GM18867 (cell line): ENCODE data around the gene TSHZ2.
"Not testable (repeated sequence)": the region's sequence is repeated elsewhere in the genome, so short reads cannot be mapped to it uniquely, and the experiment has no call there.

Source experiments
- ATAC-seq: cut with Tn5 transposase; IDR thresholded peaks from one replicate; pipeline ENCODE4 v1.9.1; 2021; ENCODE audit warnings: mild to moderate bottlenecking, moderate library complexity; ENCODE audit not compliant: unreplicated experiment

The TSHZ2 gene

DNA sequence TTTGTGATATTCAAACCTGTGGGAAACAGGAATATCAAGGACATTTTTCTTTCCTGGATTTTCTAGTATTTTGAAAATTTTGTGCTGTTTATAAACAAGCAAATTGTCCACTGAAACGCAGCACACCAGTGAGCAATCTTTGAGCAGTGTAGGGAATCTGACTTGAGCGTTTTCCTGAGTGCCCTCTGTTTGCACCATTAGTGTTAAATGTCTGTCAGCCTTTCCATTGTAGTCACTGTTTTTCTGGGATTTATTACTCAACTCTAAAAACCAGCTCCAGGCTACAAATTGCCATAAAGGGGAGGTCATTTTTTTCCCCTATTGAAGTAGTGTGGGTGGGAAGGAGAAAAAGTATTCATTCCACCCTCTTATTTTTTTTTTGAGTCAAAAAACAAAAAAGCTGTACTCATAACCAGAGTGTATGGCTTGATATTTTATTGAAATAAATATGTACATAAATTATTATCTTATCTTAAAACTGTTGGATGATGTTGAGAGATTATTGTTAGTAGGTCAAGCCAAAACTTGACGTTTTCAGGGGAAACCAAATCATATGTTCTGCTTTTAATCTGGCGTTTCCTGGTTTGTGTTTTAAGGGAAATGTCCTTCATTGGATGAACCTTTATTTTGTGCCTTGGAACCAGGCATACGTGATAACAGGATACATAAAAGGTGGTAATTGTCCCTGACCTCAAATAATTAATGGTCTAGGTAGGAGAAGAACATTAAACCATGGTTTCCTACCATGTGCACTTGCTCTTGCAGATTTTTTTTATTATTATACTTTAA, 51.8 kb downstream of the TSHZ2 start:
- ATAC-seq, result no peak

DNA sequence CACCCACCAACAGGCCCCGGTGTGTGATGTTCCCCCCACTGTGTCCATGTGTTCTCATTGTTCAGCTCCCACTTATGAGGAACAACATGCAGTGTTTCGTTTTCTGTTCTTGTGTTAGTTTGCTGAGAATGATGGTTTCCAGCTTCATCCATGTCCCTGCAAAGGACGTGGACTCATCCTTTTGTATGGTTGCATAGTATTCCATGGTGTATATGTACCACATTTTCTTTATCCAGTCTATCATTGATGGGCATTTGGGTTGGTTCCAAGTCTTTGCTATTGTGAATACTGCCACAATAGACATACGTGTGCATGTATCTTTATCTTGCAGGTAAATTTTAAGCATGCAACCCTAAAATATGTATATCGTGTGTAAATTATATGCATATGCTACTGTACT, 52.5 kb downstream of the TSHZ2 start:
- ATAC-seq, result not testable (repeated sequence)

DNA sequence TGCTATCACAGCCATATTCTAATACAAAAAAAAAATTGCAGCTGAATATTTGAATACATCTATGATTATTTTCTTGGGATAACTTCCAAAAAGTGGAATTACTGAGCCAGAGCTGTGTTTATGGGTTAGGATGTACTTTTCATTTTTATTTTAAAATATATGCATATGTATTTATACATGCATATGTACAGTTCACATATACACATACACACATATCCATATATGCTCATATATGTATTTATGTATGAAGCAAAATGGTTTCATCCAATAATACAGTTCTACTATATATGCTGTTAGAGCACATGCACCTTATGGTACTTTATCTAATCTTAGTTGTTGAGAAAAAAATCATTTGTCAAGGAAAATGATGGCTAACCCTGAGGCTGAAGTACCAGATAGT, 54.9 kb downstream of the TSHZ2 start:
- ATAC-seq, result no peak

DNA sequence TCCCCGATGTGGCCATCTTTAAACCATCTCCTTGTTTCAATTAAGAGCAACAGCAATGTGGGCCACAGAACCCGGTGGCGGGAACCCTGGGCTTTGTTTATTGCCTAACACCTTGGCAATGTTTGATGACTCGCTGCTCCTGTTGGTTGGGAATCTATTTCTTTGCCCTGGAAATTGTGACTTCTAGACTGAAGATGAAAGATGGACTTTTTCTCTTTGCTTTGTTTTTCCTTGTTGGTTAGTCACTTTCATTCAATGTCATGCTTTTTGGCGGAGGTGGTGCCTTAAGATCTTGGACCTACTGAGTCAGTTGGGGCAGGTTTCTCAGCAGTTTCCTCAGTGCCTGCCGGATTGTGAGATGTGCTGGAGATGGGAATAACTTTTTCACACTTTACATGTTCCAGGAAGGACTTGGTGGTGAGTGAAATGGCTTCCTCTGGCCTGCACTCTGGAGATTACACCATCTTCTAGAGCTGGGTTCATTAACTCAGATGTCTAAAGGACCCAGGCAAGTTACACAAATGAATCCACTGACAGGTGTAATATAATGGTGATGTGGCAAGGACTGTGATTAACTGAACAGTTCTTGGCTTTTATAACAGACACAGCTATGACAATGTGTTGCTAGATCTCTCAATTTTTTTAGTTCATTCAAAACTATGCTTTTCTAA, 56.3 kb downstream of the TSHZ2 start:
- no peak for ATAC-seq

DNA sequence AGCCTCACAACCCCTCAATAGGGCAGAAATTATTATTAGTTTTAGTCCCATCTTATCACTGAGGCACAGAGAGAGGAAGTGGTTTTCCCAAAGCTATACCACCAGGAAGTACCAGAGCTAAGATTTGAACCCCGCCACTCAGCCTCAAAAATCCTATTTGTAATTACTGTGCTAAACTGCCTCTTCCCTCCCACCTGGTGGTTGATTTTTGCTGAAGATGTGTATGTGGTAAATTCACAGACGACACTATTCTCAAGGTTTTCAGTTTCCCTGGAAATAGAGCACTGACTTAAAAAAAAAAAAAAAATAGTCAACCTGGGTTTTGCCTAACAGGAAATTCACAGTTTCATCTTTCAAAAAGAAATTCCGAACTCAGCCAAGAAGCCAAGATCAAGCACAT, 57.9 kb downstream of the TSHZ2 start:
- no peak for ATAC-seq

DNA sequence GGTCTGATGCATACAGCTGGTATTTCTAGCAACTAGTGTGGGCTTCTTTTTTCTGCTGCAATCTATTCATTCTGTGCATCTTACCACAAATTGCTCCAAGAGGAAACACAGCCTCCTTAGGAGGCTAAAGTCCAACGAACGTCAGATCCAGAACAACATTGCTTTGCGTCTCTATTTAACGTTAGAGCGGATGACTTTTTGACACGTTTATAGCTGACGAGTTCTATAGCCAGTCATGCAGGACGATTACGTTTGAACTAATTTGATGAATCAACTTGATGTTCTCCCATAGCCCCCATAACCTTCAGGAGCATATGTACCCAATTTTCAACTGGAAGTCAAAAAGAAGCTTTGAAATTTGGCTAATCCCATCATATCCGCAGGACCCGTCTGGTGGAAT, 59.9 kb downstream of the TSHZ2 start:
- no peak for ATAC-seq

DNA sequence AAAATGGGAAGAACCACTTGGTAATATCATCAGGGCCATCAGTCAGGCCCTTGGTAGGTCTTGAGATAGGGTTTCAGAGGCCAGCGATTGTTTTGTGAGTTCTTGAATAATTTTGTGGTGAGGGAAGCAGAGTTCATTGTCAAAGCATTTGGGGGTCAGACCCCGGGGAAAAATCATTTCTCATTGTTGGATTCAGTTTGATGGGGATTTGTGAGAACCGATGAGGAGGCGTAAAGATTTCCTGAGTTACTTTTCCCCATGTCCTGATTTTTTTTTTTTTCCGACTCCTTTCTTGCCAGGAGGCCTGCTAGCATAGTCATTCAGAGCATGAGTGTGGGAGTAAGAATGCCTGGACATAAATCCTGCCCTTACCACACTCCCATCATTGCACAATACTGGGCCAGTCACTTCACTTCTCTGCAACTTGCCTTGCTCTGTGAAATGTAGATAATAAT, 60.3 kb downstream of the TSHZ2 start:
- no peak for ATAC-seq

DNA sequence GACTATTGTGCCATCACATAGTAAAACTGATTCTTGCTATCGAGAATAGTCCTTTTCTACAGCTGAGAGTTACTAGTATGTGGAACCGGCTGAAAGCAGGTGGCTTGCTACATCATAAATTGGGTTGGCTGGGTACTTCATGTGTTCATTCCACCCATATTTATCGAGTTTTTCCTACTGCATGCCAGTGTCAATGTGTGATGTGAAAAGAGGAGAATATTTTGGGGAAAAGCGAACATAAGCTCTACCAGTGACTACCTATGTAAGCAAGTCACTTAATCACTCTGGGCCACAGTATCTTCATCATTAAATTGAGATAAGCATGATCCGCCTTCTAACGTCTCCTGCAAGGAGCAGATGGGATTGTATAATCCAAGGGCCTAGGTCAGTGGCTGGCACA, 61.0 kb downstream of the TSHZ2 start:
- no peak for ATAC-seq

DNA sequence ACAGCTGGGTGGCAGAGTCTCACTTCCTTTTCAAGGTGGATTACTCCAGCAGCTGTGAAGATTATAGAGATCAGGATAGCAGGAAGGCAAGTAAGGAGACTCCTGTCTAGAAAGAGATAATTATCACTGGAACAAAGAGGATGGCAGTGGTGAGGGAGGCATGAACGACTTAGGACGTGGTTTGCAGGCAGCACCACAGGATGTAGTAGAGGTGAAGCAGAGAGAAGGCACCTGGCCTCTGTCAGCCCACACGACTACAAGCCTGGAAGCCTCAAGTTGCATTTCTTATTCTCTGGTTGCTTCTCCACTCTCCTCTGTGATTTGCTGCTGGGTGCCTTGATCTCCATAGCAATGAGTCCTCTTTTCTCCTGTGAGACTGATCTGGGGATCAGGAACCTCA, 62.7 kb downstream of the TSHZ2 start:
- ATAC-seq, result no peak

DNA sequence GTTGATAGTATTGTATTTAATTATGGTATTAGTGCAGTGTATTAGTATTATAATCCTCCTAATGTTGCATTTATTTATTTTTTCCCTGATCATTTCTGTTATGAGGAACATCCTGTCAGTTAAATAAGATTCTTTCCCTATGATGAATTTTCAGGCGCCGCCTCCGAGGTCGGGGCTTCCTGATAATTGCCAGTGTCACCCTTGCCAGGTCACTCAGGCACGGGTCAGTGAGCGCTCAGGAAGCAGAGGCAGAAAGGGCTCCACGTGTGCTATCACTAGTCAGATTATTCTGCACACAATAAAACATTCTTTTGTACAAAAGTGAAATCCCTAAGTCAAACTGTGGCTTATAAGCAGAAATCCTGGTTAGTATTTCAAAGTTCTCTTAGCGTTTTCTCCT, 64.8 kb downstream of the TSHZ2 start:
- ATAC-seq, result no peak

DNA sequence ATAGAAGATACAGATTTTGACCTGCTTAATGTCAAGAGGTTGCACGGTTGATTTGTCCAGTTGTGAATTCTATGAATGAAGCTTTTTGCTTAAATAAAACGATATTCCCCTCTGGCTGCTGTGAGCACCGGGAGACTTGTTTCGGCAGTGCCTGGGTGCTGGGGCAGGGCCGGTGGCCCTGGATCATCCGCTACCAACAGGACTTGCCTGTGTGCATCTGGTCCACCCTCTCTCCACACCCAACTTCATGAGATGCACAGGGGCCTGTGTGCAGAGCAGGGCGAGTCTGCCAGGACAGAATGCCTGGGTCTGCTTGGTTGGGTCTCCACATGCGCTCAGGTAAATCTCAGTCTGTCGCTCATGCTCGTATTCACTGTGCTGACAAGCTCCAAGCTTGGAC, 65.5 kb downstream of the TSHZ2 start:
- ATAC-seq, result no peak

DNA sequence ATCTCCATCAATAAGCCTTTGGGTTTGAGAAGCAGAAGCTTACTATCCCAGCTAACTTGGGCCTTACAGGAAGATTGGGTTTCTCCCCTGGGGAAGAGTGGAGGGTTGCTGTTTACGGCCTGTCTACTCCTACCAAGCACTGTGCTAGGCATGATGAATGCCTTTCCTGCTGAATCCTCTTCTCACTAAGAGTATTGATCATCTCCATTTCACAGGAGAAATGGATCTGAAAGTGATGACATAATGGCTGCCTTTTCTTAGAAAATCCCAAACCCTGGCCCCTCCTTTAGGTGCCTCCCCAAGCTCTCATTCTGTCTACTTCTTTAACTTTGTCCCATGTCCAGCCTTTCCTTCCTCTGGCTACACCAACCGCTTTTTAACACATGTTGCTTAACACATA, 66.1 kb downstream of the TSHZ2 start:
- no peak for ATAC-seq

DNA sequence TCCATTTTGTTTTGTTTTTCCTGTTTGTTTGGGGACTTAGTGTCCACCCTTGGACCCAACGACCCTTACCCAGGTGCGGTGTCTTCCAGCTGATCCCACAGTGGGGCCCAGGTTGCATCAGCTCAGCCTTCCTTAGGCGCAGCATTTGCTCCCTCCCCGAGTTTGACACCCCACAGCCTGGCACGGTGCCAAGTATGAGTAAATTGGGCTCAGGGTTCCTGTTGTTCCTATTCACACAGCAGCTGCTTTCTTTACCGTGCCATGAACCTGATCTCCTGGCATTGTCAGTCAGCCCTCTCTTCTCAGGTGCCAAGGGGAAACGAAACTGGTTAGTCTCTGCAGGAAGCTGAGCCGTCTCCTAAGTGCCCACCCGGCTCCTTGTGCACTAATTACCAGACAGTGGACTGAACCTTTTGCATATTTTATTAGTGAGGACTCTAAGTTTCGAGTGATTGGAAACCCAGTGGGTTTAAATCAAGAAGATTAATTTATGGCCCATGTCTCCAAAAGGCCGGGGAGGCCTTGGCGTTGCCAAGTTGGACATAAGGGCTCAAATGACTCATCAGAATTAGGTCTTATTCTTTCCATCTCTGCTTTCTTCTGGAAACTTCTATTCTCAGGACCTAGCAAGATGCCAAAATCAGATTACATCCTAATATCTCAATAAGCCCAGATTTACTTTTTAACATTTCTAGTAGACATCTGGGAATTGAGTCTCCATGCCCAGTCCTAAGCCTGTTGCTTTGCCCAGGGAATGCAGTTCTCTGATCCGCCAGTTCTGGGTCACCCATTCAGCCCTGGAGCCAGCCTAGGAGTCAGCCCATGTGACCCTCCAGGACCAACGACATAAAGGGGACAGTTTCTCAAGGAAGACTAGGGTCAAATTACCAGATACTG, 68.8 kb downstream of the TSHZ2 start:
- ATAC-seq, result no peak

DNA sequence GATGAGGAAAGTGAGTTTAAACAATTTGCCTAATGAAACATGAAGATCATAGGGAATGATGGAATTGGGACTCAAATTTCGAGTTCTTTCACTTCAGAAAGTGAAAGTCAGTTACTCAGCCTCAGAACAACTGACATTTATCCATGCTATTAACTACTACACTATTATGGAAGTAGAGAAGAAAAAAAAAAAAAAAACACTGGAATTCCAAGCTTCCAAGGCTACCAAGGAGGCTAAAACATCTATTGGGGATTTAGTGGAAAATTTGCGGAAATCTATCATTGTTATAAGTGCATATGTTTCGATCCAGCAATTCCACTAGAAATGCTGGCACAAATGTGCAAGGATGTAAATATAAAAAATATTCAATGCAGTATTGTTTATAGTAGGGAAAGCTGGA, 70.4 kb downstream of the TSHZ2 start:
- ATAC-seq, result no peak

DNA sequence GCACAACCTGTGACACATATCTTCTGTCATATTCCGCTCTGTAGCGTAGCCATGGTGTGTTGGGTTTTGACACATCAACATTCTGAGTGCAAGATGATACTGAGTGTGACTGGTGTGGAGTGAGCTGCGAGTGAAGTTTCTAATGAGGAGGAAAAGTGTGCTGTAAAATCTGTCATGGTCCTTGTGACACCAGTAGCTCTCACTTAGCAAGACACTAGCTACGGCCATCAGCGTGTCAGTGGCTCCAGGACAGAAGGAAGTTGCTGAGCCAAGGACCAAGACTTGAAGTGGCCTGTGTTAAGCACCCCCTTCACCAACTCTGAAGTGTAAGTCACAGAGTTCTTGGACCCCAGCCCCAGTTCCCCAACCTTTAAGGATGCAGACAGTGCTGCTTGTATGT, 72.1 kb downstream of the TSHZ2 start:
- no peak for ATAC-seq

DNA sequence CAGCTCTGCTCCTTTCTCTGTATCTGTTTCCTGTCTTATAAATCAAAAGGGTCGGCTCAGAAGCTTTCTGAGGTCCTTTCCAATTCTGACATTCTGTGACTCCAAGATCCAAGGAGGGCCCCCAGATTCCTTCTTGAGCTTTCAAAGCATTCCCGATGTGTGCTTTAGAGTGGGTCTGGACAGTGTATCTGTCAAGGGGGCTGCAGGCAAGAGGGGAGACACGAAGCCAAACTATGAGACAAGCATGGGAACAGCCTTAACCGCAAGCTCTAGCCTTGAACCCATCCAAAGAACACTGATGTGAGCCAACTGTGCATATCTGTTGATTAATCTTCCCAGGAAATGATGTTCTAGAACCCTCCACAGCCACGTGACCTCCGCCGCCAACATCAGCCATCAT, 73.8 kb downstream of the TSHZ2 start:
- no peak for ATAC-seq

DNA sequence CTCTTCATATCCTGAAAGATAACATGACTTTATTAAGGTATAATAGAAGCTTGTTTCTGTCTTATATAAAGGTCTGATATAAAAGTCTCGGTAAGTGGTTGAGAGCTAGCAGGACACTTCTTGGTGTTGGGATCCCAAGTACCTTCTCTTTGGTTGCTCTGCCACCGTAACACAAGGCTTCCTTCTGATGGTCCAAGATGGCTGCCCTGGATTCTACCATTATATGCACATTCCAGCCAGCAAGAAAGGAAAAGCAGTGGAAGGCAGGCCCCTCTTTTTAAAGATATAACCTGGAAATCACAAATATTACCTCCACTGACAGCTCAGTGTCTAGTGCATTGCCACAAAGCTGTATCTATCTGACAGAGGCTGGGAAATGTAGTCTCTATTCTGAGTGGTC, 75.0 kb downstream of the TSHZ2 start:
- no peak for ATAC-seq

DNA sequence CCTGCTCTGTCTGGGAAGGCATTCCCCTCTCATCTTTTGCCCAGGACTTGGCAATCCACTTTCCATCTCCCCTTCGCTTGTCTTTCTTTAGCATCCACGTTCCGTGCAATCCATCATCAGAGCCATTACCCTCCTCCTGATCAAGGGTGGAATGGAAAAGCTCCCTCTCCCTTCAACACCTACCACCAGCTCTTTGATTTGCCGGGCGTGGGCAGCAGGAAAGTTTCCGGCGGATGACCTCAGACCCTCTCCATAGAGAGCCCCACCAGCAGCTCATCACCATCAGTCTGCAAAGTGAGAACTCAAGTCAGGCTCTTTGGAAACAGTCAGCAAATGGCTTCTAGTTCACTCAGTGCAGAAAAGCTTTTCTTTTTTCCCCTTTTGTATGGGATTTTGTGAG, 76.2 kb downstream of the TSHZ2 start:
- no peak for ATAC-seq

DNA sequence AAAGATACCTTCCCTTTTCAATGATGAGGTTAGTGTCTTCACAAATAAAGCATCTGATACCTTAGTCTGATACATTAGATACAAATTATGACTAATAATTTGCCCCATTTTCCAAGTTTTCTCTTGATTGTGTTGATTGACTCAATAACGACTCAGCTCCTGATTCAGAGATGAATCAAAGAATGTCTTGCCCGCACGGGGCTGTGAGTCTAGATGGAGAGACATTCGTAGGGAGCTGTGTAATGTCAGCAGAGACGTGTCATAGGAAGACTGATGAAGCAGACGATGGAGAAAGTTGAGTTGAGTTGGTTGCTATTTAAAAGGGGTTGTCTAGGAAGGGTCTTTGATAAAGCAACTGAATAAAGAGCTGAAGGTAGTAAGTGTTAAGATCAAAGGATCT, 78.2 kb downstream of the TSHZ2 start:
- ATAC-seq, result no peak

DNA sequence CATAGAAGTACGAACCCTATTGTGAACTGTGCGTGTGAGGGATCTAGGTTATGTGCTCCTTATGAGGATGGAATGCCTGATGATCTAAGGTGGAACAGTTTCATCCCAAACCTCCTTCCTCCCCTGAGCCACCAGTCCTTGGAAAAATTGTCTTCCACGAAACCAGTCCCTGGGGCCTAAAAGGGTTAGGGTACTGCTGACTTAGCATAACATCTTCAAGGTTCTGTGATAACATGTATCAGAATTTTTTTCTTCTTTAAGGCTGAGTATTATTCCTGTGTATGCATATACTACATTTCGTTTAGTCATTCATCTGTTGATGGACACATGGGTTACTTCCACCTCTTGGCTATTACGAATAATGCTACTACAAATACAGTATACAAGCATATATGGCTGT, 80.2 kb downstream of the TSHZ2 start:
- ATAC-seq, result no peak

DNA sequence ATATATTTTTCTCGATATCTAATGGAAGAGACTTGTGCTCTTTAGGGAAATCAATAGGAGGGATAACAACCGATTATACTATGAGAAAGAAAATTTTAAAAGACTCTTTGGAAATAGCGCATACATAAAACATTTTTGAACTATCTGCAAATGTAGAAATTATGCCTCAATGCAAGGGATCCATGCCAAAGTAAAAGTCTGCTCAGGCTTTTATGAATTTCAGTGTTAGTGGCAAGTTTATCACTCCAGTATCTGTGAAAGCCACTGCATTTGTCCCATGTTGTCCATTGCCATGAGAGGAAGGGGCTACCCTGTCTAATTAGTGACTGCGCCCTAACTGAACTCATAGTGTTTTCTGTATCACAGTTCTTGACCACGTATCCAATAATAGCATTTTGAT, 81.4 kb downstream of the TSHZ2 start:
- ATAC-seq, result no peak
